ENCODE results near the gene CCDC34.
"Not testable (repeated sequence)": the region's sequence is repeated elsewhere in the genome, so short reads cannot be mapped to it uniquely, and the experiment has no call there.

The CCDC34 gene

GRCh38 chr11:27328614-27329013, 34.4 kb downstream of the CCDC34 start:
- H3F3A ChIP-seq (ENCODE audit: low read depth), result no peaks in the 10 kb centered on the region
- H2AFZ ChIP-seq (ENCODE audit: low read length), result no peak overlapping the region
- H4K20me1 ChIP-seq (ENCODE audit: insufficient read depth, low read length, poor library complexity, severe bottlenecking), result no peaks in the 10 kb centered on the region
- no peaks in the 10 kb centered on the region for H3K27me3 ChIP-seq (ENCODE audit: insufficient read depth, low read length, poor library complexity, severe bottlenecking)
- TF ChIP-seq EZH2phosphoT487 (IDR thresholded peaks at IDR 0.05; ENCODE audit: borderline replicate concordance) (no peak), CTCF (conservative IDR thresholded peaks at IDR 0.05; ENCODE audit: low read length) (no peak)
- H3K9me2 ChIP-seq (replicated peaks; ENCODE audit: low read depth, low read length), result no peaks in the 10 kb centered on the region
- H3K4me1 ChIP-seq (ENCODE audit: insufficient read depth, low read length, poor library complexity, severe bottlenecking), result peaks cover 7% of the 10 kb centered on the region
- no peak overlapping the region for H3K4me3 ChIP-seq (ENCODE audit: low read length, poor library complexity, severe bottlenecking)
- H3K9ac ChIP-seq (ENCODE audit: low read depth, low read length, poor library complexity, severe bottlenecking), result no peak overlapping the region
- H3K79me2 ChIP-seq (ENCODE audit: insufficient read depth, low read length), result no peaks in the 10 kb centered on the region
- H3K36me3 ChIP-seq (ENCODE audit: insufficient read depth, low read length), result no peaks in the 10 kb centered on the region
- H3K9me3 ChIP-seq (ENCODE audit: insufficient read depth, low read depth, low read length), result no peaks in the 10 kb centered on the region
- H3K4me2 ChIP-seq (ENCODE audit: low read depth, low read length, poor library complexity, severe bottlenecking), result no peak overlapping the region

- not testable (repeated sequence) for H4K20me1 ChIP-seq (ENCODE audit: insufficient read depth, low read length, poor library complexity, severe bottlenecking); H2AFZ ChIP-seq (ENCODE audit: low read length); H3F3A ChIP-seq (ENCODE audit: low read depth); H3K27me3 ChIP-seq (ENCODE audit: insufficient read depth, low read length, poor library complexity, severe bottlenecking); H3K4me2 ChIP-seq (ENCODE audit: low read depth, low read length, poor library complexity, severe bottlenecking); H3K9me3 ChIP-seq (ENCODE audit: insufficient read depth, low read depth, low read length); H3K79me2 ChIP-seq (ENCODE audit: insufficient read depth, low read length); H3K9ac ChIP-seq (ENCODE audit: low read depth, low read length, poor library complexity, severe bottlenecking); H3K36me3 ChIP-seq (ENCODE audit: insufficient read depth, low read length); H3K4me3 ChIP-seq (ENCODE audit: low read length, poor library complexity, severe bottlenecking); H3K4me1 ChIP-seq (ENCODE audit: insufficient read depth, low read length, poor library complexity, severe bottlenecking); H3K9me2 ChIP-seq (replicated peaks; ENCODE audit: low read depth, low read length)
Measured at GRCh38 chr11:27327064-27327463, 36.0 kb downstream of the CCDC34 start.

- H2AFZ ChIP-seq (ENCODE audit: low read length); H3K9me2 ChIP-seq (replicated peaks; ENCODE audit: low read depth, low read length); H3K9me3 ChIP-seq (ENCODE audit: insufficient read depth, low read depth, low read length); H3K27me3 ChIP-seq (ENCODE audit: insufficient read depth, low read length, poor library complexity, severe bottlenecking); H3K9ac ChIP-seq (ENCODE audit: low read depth, low read length, poor library complexity, severe bottlenecking); H3K4me2 ChIP-seq (ENCODE audit: low read depth, low read length, poor library complexity, severe bottlenecking); H4K20me1 ChIP-seq (ENCODE audit: insufficient read depth, low read length, poor library complexity, severe bottlenecking); H3K36me3 ChIP-seq (ENCODE audit: insufficient read depth, low read length); H3F3A ChIP-seq (ENCODE audit: low read depth); H3K79me2 ChIP-seq (ENCODE audit: insufficient read depth, low read length); H3K4me3 ChIP-seq (ENCODE audit: low read length, poor library complexity, severe bottlenecking); H3K4me1 ChIP-seq (ENCODE audit: insufficient read depth, low read length, poor library complexity, severe bottlenecking): not testable (repeated sequence)
Measured at GRCh38 chr11:27322196-27322595, 40.8 kb downstream of the CCDC34 start.

- H3K9me3 ChIP-seq (ENCODE audit: insufficient read depth, low read depth, low read length); H3K79me2 ChIP-seq (ENCODE audit: insufficient read depth, low read length); H3K36me3 ChIP-seq (ENCODE audit: insufficient read depth, low read length); H2AFZ ChIP-seq (ENCODE audit: low read length); H3K4me2 ChIP-seq (ENCODE audit: low read depth, low read length, poor library complexity, severe bottlenecking); H3F3A ChIP-seq (ENCODE audit: low read depth); H3K9ac ChIP-seq (ENCODE audit: low read depth, low read length, poor library complexity, severe bottlenecking); H3K4me1 ChIP-seq (ENCODE audit: insufficient read depth, low read length, poor library complexity, severe bottlenecking); H3K27me3 ChIP-seq (ENCODE audit: insufficient read depth, low read length, poor library complexity, severe bottlenecking); H3K9me2 ChIP-seq (replicated peaks; ENCODE audit: low read depth, low read length); H4K20me1 ChIP-seq (ENCODE audit: insufficient read depth, low read length, poor library complexity, severe bottlenecking); H3K4me3 ChIP-seq (ENCODE audit: low read length, poor library complexity, severe bottlenecking): not testable (repeated sequence)
Measured at GRCh38 chr11:27321340-27321739, 41.7 kb downstream of the CCDC34 start.

- Histone ChIP-seq H3K36me3 (ENCODE audit: insufficient read depth, low read length) (no peaks in the 10 kb centered on the region), H3K27me3 (ENCODE audit: insufficient read depth, low read length, poor library complexity, severe bottlenecking) (no peaks in the 10 kb centered on the region), H3K9me3 (ENCODE audit: insufficient read depth, low read depth, low read length) (no peaks in the 10 kb centered on the region), H3K4me1 (ENCODE audit: insufficient read depth, low read length, poor library complexity, severe bottlenecking) (no peaks in the 10 kb centered on the region), H2AFZ (ENCODE audit: low read length) (no peak overlapping the region), H3K9ac (ENCODE audit: low read depth, low read length, poor library complexity, severe bottlenecking) (no peak overlapping the region), H3K9me2 (replicated peaks; ENCODE audit: low read depth, low read length) (no peaks in the 10 kb centered on the region), H4K20me1 (ENCODE audit: insufficient read depth, low read length, poor library complexity, severe bottlenecking) (no peaks in the 10 kb centered on the region), H3K4me2 (ENCODE audit: low read depth, low read length, poor library complexity, severe bottlenecking) (no peak overlapping the region), H3F3A (ENCODE audit: low read depth) (no peaks in the 10 kb centered on the region), H3K79me2 (ENCODE audit: insufficient read depth, low read length) (no peaks in the 10 kb centered on the region), H3K4me3 (ENCODE audit: low read length, poor library complexity, severe bottlenecking) (no peak overlapping the region)
- TF ChIP-seq CTCF (conservative IDR thresholded peaks at IDR 0.05; ENCODE audit: low read length), result no peak
- no peak for TF ChIP-seq EZH2phosphoT487 (IDR thresholded peaks at IDR 0.05; ENCODE audit: borderline replicate concordance)
Measured at GRCh38 chr11:27319072-27319471, 43.9 kb downstream of the CCDC34 start.
